ENCODE measurements around the gene SLC23A1.
"Not testable (repeated sequence)": the region's sequence is repeated elsewhere in the genome, so short reads cannot be mapped to it uniquely, and the experiment has no call there.

Gene SLC23A1

GRCh38 chr5:139389701-139390638, 6.9 kb upstream of the SLC23A1 start, which contains the start of gene MZB1:
MZB1 (minus strand) TSS chr5:139389913; CDS start chr5:139389856, 57 bp downstream.
- no peak for DNase-seq

GRCh38 chr5:139388198-139388821, 5.2 kb upstream of the SLC23A1 start:
- peak; percentile 53 for DNase-seq

DNA sequence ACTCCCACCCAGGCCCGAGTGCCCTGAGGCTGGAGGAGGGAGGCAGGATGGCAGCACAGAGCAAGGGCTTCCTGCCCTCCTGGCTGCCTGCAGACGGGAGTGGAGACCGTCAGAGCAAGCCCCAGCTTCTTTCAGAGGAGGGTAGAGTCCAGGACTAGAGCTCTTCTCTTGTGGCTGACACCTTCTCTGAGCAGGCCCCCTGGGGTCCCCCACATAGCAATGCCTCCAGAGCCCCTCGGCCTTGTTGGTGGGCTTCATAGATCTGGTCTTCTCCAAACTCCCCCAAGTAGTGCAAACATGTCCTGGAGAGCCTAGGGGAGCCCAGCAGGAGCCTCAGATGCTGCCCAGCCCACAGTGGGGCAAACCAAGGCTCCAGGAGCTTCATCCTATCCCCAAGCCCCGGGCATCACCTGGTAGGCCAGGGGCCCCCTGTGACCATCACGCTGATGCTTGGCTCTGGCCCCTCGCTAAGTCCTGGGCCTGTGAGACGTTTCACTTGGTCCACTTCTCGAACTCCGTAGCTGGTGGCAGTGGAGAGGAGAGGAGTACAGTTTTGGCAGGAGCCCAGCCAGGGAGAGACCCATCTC, 4.6 kb upstream of the SLC23A1 start:
- DNase-seq, result no peak

GRCh38 chr5:139386956-139387355, 3.9 kb upstream of the SLC23A1 start:
- not testable (repeated sequence) for DNase-seq

DNA sequence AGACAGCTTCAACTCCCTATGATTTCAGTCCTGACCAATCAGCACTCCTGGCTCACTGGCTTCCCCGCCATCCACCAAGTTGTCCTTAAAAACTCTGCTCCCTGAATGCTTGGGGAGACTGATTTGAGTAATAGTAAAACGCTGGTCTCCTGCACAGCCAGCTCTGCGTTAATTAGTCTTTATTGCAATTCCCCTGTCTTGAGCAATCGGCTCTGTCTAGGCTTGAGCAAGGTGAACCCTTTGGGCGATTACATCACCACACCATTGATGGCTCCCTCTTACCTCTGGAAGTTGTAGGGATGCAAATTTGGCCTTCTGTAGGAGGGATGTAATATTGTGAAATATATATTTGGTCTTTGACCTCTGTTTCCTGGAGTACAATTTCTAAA, 2.9 kb upstream of the SLC23A1 start:
- no peak for DNase-seq

- no peak for DNase-seq
Measured at GRCh38 chr5:139385061-139386049, 2.3 kb upstream of the SLC23A1 start.

DNA sequence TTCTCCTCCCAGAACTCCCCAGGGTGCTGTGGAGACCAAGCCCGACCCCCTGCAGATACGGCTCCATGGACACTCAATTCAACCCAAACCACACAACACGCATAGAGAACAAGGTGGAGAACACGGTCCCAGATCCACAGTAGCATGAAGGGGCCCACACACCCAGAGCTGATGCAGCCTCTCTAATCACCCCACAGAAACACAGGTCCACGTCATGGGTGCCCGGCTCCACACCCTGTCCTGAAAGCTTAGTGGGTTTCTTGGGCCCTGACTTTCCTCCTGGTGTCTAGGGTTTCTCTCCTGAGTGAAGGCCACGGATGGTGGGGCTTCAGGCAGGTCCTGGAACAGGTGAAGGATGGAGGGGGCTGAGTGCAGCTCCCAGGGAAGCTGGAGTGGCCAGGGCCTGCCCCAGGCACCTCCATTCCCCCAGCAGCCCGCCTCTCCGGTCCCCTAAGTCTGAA, 1.5 kb upstream of the SLC23A1 start:
- no peak for DNase-seq

GRCh38 chr5:139383993-139384590, 995 bp upstream of the SLC23A1 start:
- no peak for DNase-seq

DNA sequence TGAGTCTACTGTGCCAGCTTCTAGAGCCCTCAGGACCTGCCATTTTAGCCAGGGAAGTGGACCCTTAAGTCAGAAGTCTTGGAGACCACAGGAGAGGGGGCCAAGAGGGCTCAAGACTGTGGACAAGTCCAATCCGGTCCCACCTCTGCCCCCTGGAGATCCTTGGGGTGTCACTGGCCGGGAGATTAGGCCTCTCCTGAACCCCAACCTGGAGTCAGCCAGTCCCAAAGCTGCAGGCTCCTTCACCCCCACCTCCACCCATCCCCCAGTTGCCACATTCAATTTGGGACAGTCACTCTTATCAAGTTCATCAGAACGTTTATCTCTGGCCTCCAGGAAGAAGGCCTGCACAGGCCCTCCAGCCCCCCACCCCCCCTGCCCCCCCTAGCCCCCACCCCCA, 290 bp downstream of the SLC23A1 start:
- no peak for DNase-seq

GRCh38 chr5:139381837-139382761, 998 bp downstream of the SLC23A1 start:
- no peak for DNase-seq

DNA sequence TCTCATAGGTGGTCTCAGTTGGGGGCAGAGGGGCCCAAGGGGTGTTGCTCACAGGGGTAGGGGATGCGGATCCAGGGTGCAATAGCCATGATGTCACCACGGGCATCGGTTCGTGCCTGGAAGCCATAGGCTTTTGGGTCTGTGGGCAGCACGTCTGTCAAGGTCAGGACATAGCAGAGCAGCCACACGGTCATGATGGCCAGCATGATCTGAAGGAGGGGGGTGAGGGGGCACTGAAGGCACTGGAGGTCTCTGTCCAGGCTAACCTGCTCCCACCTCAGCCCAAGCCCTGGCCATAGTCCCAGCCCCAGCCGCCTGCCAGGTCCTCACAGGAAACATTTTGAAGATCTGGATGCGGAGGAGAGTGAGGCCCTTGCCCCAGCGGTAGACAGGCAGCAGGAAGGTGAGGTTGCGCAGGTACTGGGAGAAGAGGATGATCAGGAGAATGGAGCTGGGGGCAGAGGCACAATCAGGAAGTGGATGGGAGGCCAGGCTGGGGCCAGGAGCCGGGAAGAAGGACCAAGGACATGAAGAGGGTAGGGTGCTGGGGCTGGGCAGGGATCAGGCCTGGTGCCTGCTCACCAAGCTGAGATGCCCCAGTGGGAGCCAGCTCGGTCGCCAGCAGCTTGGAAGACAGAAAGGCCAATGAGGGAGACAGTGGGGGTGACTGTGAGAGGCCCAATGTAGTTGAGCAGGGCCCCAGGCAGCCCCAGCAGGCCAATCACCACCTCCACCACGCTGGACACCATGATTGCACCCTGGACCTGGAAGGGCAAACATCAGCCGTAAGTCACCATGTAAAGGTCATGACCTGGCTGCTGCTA, 3.3 kb downstream of the SLC23A1 start:
- DNase-seq, result no peak

GRCh38 chr5:139378941-139379361, 4.1 kb downstream of the SLC23A1 start:
- DNase-seq, result no peak

- DNase-seq, result no peak
Measured at GRCh38 chr5:139378101-139378825, 4.8 kb downstream of the SLC23A1 start.

DNA sequence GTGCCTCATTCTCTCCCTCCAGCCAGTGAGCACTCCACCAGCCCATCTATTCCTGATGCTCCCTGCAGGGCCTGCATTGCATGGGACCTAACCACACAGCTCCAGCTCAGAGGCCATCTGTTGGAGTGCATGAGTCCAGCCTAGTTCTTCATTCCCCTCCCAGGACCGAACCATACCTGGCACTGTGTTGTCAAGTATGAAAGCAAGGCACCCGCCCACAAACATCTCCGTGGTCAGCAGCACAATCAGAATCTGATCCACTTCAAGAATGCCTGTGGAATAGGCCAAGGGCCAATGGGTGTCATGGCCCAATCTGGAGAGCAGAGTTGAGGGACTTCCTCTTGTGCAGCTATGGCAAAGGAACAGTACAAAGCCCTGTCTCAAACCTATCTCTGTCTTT, 5.9 kb downstream of the SLC23A1 start:
- DNase-seq, result no peak

- DNase-seq, result no peak
Measured at GRCh38 chr5:139376364-139376763, 6.7 kb downstream of the SLC23A1 start.

DNA sequence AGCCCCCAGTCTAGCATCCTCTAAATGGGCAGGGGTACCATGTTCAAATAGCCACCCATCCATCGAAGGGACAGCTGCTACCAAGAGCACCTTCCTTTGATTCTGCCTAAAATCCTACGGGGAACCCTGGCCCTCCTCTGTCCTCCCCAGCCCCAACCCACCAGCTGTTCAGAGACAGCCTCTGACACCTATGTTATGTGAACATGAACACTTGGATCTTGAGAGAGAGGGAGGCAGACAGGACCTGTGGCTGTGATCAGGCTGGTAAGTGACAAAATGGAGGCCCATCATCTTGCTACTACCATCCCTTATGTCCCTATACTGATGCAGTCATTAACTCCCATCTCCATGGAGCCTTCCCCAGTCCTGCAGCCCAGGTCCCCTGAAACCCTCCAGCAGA, 8.2 kb downstream of the SLC23A1 start:
- no peak for DNase-seq

DNA sequence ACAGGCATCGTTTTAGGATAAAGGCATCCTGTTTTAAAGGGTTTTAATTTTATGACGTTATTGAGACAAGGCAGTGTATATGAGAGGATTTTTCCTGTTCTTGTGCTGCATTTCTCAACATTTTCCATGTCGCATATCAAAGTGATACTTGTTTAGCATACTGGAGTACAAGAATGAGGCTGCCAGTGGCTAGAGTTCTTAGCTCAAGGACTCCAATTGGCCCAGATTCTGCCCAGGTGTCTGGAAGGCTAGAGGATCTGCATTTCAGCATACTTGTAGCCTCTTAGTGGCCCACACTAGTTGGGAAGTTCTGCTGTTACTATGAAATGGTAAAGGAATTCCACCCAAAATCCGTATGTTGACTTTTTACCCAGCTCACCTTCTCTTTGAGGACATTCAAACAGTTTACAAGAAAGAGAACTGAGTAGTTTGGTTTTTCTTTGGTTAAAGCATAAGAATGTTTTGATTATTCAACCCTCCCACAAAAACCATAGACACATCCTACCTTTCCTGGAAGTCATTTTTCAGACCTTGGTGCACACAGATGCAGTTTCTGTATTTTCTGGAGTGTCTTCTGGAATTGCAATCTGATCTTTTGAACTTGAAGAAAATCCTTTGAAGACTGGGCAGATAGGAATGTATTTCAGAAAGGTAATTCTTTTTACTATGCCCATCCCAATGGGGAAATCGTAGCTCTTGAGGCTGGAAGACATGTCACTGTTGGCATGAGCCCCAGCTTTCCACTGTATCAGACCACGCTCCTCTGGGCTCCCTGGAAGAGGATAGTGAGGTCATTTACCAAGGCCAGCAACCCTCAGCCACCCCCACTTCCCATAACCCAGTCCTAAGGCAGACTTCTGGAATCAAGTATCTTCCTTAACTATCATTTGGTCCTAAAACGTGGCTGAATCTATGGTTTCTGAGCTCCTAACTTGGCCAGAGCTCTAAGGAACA, 11.3 kb downstream of the SLC23A1 start:
- DNase-seq, result no peak

DNA sequence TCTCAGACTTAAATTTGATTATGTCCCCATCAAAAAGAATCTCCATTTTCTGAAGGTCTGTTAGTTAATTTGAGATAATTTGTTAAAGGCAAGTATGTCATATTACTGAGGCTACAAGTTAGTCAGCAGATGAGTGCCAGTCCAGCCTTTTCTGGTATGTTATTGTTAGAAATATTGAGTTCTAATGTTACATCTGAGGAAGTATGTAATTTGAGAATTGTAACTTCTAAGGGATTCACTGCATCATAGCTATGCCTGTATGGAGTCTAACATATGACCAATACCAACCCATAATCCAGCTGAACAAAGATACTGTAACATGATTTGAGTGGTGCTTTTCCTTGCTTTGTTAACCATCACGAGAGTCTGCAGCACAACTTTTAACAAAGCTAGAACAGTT, 13.9 kb downstream of the SLC23A1 start:
- peak; percentile 72 for DNase-seq

All from fibroblast of skin of scalp (primary cell).